Stomach (tissue), 4 donors: ENCODE results near the gene IWS1.

ENCODE experiments used
- POLR2A ChIP-seq, 4 donors: fragments of 450-650 bp; IDR thresholded peaks; one replicate each; pipeline ENCODE4 v1.6.1; 2016; ENCODE audit warnings: antibody characterized with exemption in 4 of 4, control low read depth in 2 of 4, mild to moderate bottlenecking in 1 of 4, moderate library complexity in 1 of 4
- TF ChIP-seq, protein P1 (sequence below), 7 experiments: fragments of 450-650 bp in 4 of 7; fragments of 200-600 bp in 3 of 7; sonication (generic) in 3 of 7; IDR thresholded peaks; one replicate each; pipeline ENCODE4 v1.5.1; 2016 to 2019; ENCODE audit warnings: antibody characterized with exemption in 7 of 7, control low read depth in 2 of 7, mild to moderate bottlenecking in 1 of 7

DNA sequence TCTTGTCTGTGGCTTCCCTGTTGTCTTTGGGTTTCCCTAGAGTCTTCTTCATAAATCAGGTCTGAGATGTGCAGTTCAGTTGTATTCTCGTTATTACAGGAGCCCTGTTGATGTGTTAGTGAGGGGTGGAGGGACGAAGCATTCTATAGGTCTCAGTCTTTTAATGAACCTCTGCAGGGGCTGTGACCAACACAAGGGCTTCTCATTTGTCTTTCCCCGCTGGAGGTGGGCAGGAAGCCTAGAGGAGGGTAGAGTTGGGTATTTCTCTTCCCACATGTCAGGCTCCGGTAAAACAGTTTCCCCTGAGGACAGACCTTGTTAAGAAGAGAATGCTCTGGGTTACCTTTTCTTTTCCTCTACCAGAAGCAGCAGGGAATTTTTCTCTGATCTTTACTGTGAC is 76.9 kb downstream of the IWS1 start:
- TF ChIP-seq, protein P1, sequence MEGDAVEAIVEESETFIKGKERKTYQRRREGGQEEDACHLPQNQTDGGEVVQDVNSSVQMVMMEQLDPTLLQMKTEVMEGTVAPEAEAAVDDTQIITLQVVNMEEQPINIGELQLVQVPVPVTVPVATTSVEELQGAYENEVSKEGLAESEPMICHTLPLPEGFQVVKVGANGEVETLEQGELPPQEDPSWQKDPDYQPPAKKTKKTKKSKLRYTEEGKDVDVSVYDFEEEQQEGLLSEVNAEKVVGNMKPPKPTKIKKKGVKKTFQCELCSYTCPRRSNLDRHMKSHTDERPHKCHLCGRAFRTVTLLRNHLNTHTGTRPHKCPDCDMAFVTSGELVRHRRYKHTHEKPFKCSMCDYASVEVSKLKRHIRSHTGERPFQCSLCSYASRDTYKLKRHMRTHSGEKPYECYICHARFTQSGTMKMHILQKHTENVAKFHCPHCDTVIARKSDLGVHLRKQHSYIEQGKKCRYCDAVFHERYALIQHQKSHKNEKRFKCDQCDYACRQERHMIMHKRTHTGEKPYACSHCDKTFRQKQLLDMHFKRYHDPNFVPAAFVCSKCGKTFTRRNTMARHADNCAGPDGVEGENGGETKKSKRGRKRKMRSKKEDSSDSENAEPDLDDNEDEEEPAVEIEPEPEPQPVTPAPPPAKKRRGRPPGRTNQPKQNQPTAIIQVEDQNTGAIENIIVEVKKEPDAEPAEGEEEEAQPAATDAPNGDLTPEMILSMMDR (IDR thresholded peaks at IDR 0.05), result no peak
- TF ChIP-seq POLR2A (IDR thresholded peaks at IDR 0.05), result no peak
